NOMO-1 treated with DMSO at 0.1 percent for 48 hours (cell line): ENCODE data around the gene PGAM5.
"Not testable (repeated sequence)": the region's sequence is repeated elsewhere in the genome, so short reads cannot be mapped to it uniquely, and the experiment has no call there.

Experiments used
- DNase-seq: peaks from one replicate; lab custom pipeline; 2025; ENCODE audit not compliant: unreplicated experiment; lab: John Stamatoyannopoulos, UW

Gene PGAM5

GRCh38 chr12:132741620-132742019 is 31.0 kb downstream of the PGAM5 start:
- DNase-seq: no peak

- DNase-seq: no peak
Observed at GRCh38 chr12:132743831-132744230, 33.2 kb downstream of the PGAM5 start.

- DNase-seq: no peak
Observed at GRCh38 chr12:132746613-132747012, 36.0 kb downstream of the PGAM5 start.

GRCh38 chr12:132747395-132747794 is 36.8 kb downstream of the PGAM5 start:
- no peak for DNase-seq

GRCh38 chr12:132747896-132748295 is 37.3 kb downstream of the PGAM5 start:
- DNase-seq: no peak

GRCh38 chr12:132748319-132748718 is 37.7 kb downstream of the PGAM5 start:
- DNase-seq: no peak

GRCh38 chr12:132753670-132754069 is 43.0 kb downstream of the PGAM5 start:
- DNase-seq: not testable (repeated sequence)

GRCh38 chr12:132754160-132754932 is 43.7 kb downstream of the PGAM5 start:
- no peak for DNase-seq

- not testable (repeated sequence) for DNase-seq
Observed at GRCh38 chr12:132758825-132759224, 48.2 kb downstream of the PGAM5 start.

GRCh38 chr12:132759359-132759758 is 48.7 kb downstream of the PGAM5 start:
- no peak for DNase-seq

GRCh38 chr12:132761032-132761920 is 50.6 kb downstream of the PGAM5 start, which contains the start of gene ANKLE2:
TSS of gene ANKLE2 (minus strand) at chr12:132761832. CDS start at chr12:132761798, 34 bp downstream.
- peak; percentile 41 for DNase-seq

- peak; percentile 81 for DNase-seq
Observed at GRCh38 chr12:132761921-132762583, 51.4 kb downstream of the PGAM5 start.

- DNase-seq: no peak
Observed at GRCh38 chr12:132764231-132764630, 53.6 kb downstream of the PGAM5 start.

- DNase-seq: no peak
Observed at GRCh38 chr12:132765361-132765760, 54.7 kb downstream of the PGAM5 start.

- DNase-seq: no peak
Observed at GRCh38 chr12:132766380-132767085, 55.9 kb downstream of the PGAM5 start.

- DNase-seq: no peak
Observed at GRCh38 chr12:132771126-132771838, 60.6 kb downstream of the PGAM5 start.
